Osteoblast (primary cell): ENCODE measurements around the gene OTOGL. TPM values are rescaled to one million over a fixed set of nuclear protein-coding genes. Genes with fewer than 3 reads are reported as not detected.
A peak's percentile ranks its signal among the peaks of the same experiment; 100 is the strongest.

Experiments
- DNase-seq: peaks from one replicate; pipeline ENCODE4 v3.0.0; 2011; ENCODE audit warnings: low spot score, mixed read lengths; ENCODE audit not compliant: insufficient read length; ENCODE audit errors: missing footprints
- H2AFZ ChIP-seq: 2 replicates; pipeline ENCODE4 v1.6.0; 2011; ENCODE audit warnings: mild to moderate bottlenecking, low read length
- H3K27ac ChIP-seq: 2 replicates; pipeline ENCODE4 v1.5.1; 2011; ENCODE audit warnings: mild to moderate bottlenecking, low read depth, low read length, moderate library complexity
- H3K27me3 ChIP-seq: 2 replicates; pipeline ENCODE4 v1.6.0; 2012; ENCODE audit warnings: mild to moderate bottlenecking, control low read depth, inconsistent platforms, low read length, moderate library complexity; ENCODE audit not compliant: insufficient read depth
- H3K36me3 ChIP-seq: 2 replicates; pipeline ENCODE4 v1.5.1; 2011; ENCODE audit warnings: mild to moderate bottlenecking, low read length, control low read depth, moderate library complexity; ENCODE audit not compliant: insufficient read depth
- H3K4me1 ChIP-seq: 2 replicates; pipeline ENCODE4 v1.5.1; 2011; ENCODE audit warnings: mild to moderate bottlenecking, low read length, control low read depth, moderate library complexity; ENCODE audit not compliant: insufficient read depth
- H3K4me2 ChIP-seq: 2 replicates; pipeline ENCODE4 v1.6.0; 2011; ENCODE audit warnings: mild to moderate bottlenecking, low read length; ENCODE audit not compliant: insufficient read depth
- H3K4me3 ChIP-seq: fragments of 200-600 bp; sonication (generic); 3 replicates; pipeline ENCODE4 v1.5.1; 2012; ENCODE audit warnings: mild to moderate bottlenecking, low read length, inconsistent platforms; ENCODE audit not compliant: insufficient read depth
- H3K79me2 ChIP-seq: 2 replicates; pipeline ENCODE4 v1.6.0; 2012; ENCODE audit warnings: mild to moderate bottlenecking, low read length, control low read depth, inconsistent platforms; ENCODE audit not compliant: insufficient read depth
- H3K9me3 ChIP-seq: 2 replicates; pipeline ENCODE4 v1.5.1; 2011; ENCODE audit warnings: low read depth, low read length, control low read depth
- H4K20me1 ChIP-seq: 2 replicates; pipeline ENCODE4 v1.6.0; 2012; ENCODE audit warnings: mild to moderate bottlenecking, low read length, control low read depth; ENCODE audit not compliant: insufficient read depth
- total RNA-seq: library from RNA; depleted of rRNA; stranded (reverse); fragments of >200 nt; gene quantifications from 2 replicates; pipeline ENCODE4 v1.2.3, GENCODE V29; 2012
- TF ChIP-seq, protein P1 (sequence below): IDR thresholded peaks from 2 replicates; pipeline ENCODE4 v1.5.1; 2011; ENCODE audit warnings: mild to moderate bottlenecking, low read depth, low read length, moderate library complexity; ENCODE audit errors: extremely low read depth

Gene OTOGL
- total RNA-seq, 1 donor: 0.36 TPM

DNA sequence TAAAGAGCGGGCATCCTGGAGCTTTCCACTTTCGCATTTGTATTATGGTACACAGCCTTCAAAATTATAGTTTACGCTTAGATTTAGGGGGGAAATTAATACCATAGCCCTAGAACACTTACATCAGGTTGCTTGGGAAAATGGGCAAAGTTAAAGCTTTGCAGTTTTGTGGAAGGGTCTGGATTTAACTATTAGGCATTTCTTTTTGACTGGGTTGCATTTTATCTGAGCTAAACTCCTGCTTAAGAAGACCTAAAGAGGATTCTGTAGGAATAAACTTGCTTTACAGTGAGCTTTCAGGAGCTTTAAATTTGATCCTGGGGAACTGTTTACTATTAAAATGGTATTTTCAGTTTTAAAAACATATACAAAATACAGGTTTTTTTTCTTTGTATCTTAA lies 301.9 kb downstream of the OTOGL start:
- no peak for DNase-seq
- Histone ChIP-seq H3K9me3 (no peaks in the 10 kb centered on the region), H3K79me2 (no peaks in the 10 kb centered on the region), H3K4me1 (peaks cover 3% of the 10 kb centered on the region), H3K4me2 (peak overlapping the region; percentile 84), H3K27ac (no peak overlapping the region), H3K36me3 (no peaks in the 10 kb centered on the region), H3K27me3 (no peaks in the 10 kb centered on the region), H2AFZ (peak overlapping the region; percentile 83), H3K4me3 (peak overlapping the region; percentile 73), H4K20me1 (no peaks in the 10 kb centered on the region)
- TF ChIP-seq, protein P1, sequence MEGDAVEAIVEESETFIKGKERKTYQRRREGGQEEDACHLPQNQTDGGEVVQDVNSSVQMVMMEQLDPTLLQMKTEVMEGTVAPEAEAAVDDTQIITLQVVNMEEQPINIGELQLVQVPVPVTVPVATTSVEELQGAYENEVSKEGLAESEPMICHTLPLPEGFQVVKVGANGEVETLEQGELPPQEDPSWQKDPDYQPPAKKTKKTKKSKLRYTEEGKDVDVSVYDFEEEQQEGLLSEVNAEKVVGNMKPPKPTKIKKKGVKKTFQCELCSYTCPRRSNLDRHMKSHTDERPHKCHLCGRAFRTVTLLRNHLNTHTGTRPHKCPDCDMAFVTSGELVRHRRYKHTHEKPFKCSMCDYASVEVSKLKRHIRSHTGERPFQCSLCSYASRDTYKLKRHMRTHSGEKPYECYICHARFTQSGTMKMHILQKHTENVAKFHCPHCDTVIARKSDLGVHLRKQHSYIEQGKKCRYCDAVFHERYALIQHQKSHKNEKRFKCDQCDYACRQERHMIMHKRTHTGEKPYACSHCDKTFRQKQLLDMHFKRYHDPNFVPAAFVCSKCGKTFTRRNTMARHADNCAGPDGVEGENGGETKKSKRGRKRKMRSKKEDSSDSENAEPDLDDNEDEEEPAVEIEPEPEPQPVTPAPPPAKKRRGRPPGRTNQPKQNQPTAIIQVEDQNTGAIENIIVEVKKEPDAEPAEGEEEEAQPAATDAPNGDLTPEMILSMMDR: no peak

DNA sequence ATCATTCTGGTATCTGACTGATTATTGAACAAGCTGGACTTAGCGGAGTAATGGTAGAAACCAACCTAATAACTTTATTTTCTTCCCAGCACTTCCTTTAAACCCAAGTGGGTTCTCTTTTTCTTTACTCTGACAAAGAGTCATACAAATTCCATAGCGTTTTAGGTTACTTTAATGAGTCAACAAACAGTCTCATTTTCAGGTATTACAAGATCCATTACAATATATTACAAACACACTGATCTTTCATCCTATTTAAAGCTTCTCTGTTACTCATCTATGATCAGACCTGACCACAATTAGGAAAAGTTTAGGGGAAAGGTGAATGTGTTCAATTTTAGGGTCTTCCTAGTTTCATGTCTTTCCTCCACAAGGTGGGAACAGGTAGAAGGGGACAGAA lies 305.3 kb downstream of the OTOGL start:
- H3K36me3 ChIP-seq: no peaks in the 10 kb centered on the region
- H3K27me3 ChIP-seq: no peaks in the 10 kb centered on the region
- no peak overlapping the region for H2AFZ ChIP-seq
- H4K20me1 ChIP-seq: no peaks in the 10 kb centered on the region
- TF ChIP-seq, protein P1: no peak
- no peak for DNase-seq
- no peak overlapping the region for H3K27ac ChIP-seq
- H3K9me3 ChIP-seq: no peaks in the 10 kb centered on the region
- peaks cover 3% of the 10 kb centered on the region for H3K4me1 ChIP-seq
- H3K4me3 ChIP-seq: no peak overlapping the region
- H3K79me2 ChIP-seq: no peaks in the 10 kb centered on the region
- no peak overlapping the region for H3K4me2 ChIP-seq

DNA sequence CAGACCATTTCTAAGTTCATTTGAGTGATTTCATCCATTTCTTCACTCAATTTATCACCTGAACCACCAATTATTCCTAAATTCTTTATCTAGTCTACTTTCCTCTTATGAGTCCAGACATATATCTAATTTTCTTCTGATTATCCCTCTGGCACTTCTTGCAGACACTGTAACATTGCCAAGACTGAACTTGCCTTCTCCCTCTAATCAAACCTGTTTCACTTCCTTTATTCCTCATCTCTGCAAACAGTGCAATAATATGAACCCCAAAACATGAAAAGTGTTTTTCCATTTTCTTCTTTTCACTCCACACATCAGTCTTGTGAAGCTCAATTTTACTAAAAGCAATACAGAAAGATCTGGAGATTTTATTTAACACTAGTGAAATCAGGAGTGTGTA lies 306.9 kb downstream of the OTOGL start:
- no peak for DNase-seq
- Histone ChIP-seq H3K4me2 (no peak overlapping the region), H3K4me3 (no peak overlapping the region), H3K27me3 (no peaks in the 10 kb centered on the region), H3K36me3 (no peaks in the 10 kb centered on the region), H2AFZ (no peak overlapping the region), H3K27ac (no peak overlapping the region), H3K9me3 (no peaks in the 10 kb centered on the region), H3K79me2 (no peaks in the 10 kb centered on the region), H3K4me1 (no peaks in the 10 kb centered on the region), H4K20me1 (no peaks in the 10 kb centered on the region)
- TF ChIP-seq, protein P1: no peak

DNA sequence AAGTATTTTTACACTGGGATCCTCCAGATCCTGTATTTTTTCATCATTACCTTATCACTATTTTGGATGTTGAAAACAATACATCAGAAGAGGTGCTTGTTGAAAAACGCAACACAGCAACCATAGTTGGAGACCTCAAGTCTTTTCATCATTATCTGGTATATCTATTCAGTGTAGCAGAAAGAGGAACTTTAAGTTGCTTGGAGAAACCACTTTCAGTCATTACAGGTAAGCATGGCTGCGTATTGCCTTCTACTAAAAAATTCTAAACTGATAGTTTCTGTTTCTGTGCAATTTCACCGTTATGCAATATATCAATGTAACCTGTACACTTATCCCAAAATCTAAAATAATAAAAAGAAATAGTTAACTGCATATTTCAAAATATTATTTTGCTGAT lies 312.4 kb downstream of the OTOGL start:
- H3K4me2 ChIP-seq: no peak overlapping the region
- no peaks in the 10 kb centered on the region for H3K36me3 ChIP-seq
- no peak overlapping the region for H3K4me3 ChIP-seq
- no peaks in the 10 kb centered on the region for H3K9me3 ChIP-seq
- H2AFZ ChIP-seq: no peak overlapping the region
- H3K4me1 ChIP-seq: no peaks in the 10 kb centered on the region
- TF ChIP-seq, protein P1: no peak
- no peak for DNase-seq
- H4K20me1 ChIP-seq: no peaks in the 10 kb centered on the region
- no peaks in the 10 kb centered on the region for H3K79me2 ChIP-seq
- no peaks in the 10 kb centered on the region for H3K27me3 ChIP-seq
- H3K27ac ChIP-seq: no peak overlapping the region
